ENCODE results near the gene SETD5. TPM values are rescaled to one million over a fixed set of nuclear protein-coding genes. Genes with fewer than 3 reads are reported as not detected.

SETD5 gene
- total and polyA plus RNA-seq, 2 experiments from 2014 or later = 143 to 172 TPM

GRCh38 chr3:9396301-9396631, 1.1 kb upstream of the SETD5 start:
- peaks cover 9% of the 10 kb centered on the region for H3K27me3 Mint-ChIP-seq (ENCODE audit: insufficient read depth, low read depth, poor library complexity)
- Histone ChIP-seq H3K79me2 (replicated peaks; ENCODE audit: insufficient read depth) (peaks cover 84% of the 10 kb centered on the region), H3K36me3 (ENCODE audit: insufficient read depth) (peaks cover 25% of the 10 kb centered on the region; the same call in 1 of the 2 replicates), H3K27ac (ENCODE audit: low read depth) (peak overlapping the region; percentile 91), H2AFZ (no peak overlapping the region), H3K4me1 (ENCODE audit: insufficient read depth) (peaks cover 29% of the 10 kb centered on the region), H3K9me2 (ENCODE audit: insufficient read depth) (no peaks in the 10 kb centered on the region), H3K27me3 (ENCODE audit: insufficient read depth) (no peaks in the 10 kb centered on the region), H3F3A (replicated peaks; ENCODE audit: low read depth) (peaks cover 5% of the 10 kb centered on the region; the same call in 1 of the 2 replicates), H4K20me1 (replicated peaks; ENCODE audit: insufficient read depth) (peaks cover 64% of the 10 kb centered on the region), H3K4me2 (peak overlapping the region; percentile 88), H3K4me3 (peak overlapping the region; percentile 83)
- peaks cover 67% of the 10 kb centered on the region for H3K36me3 Mint-ChIP-seq (ENCODE audit: low read depth)
- no peaks in the 10 kb centered on the region; the same call in 2 of the 3 replicates for H3K9me3 Mint-ChIP-seq
- H3K4me1 Mint-ChIP-seq = peaks cover 33% of the 10 kb centered on the region
- DNase-seq (ENCODE audit: low spot score) = peak; percentile 96
- TF ChIP-seq REST (IDR thresholded peaks at IDR 0.05; ENCODE audit: unreplicated experiment) (no peak), CREB1 (CRISPR knock-in tag; IDR thresholded peaks at IDR 0.05; ENCODE audit: low read depth) (peak; percentile 69; the same call in 1 of the 2 replicates), POLR2AphosphoS5 (IDR thresholded peaks at IDR 0.05; ENCODE audit: low read depth) (peak; percentile 58), EZH2phosphoT487 (IDR thresholded peaks at IDR 0.05; ENCODE audit: unreplicated experiment) (no peak)
- TF ChIP-seq, protein P1, sequence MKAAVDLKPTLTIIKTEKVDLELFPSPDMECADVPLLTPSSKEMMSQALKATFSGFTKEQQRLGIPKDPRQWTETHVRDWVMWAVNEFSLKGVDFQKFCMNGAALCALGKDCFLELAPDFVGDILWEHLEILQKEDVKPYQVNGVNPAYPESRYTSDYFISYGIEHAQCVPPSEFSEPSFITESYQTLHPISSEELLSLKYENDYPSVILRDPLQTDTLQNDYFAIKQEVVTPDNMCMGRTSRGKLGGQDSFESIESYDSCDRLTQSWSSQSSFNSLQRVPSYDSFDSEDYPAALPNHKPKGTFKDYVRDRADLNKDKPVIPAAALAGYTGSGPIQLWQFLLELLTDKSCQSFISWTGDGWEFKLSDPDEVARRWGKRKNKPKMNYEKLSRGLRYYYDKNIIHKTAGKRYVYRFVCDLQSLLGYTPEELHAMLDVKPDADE (IDR thresholded peaks at IDR 0.05) = no peak
- ATAC-seq = peak; percentile 63
- peak overlapping the region; percentile 95 for H3K4me3 Mint-ChIP-seq
- H3K27ac Mint-ChIP-seq = peak overlapping the region; percentile 98

DNA sequence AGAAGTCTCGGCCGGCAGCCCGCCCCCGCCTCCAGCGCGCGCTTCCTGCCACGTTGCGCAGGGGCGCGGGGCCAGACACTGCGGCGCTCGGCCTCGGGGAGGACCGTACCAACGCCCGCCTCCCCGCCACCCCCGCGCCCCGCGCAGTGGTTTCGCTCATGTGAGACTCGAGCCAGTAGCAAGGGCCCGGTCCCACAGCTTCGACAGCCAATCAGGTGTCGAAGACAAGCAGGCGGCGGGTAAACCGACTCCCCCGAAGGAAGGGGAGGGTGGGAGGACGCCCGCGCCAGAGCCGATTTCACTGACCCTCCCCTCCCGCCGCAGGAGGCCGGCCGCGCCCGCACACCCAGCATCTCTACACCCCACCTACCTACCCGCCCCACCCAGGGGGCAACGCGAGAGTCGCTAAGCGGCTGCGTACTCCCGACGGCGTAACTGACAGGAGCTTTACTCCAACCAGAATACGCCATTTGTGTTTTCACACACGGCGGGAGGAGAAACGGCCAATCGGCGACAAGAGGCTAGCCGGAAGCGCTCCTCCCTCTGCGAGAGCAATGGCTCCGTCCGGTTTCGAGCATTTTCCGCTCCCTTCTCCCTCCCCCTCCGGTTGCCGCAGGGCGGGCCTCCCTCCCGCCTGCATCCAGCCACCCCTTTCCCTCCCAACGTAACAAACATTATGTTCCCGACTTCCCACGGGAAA, 633 bp upstream of the SETD5 start:
- H3K9me3 Mint-ChIP-seq = no peaks in the 10 kb centered on the region; the same call in 2 of the 3 replicates

More for the DNA sequence above, 633 bp upstream of the SETD5 start:
- Histone ChIP-seq H3K4me3 (peak overlapping the region; percentile 83), H4K20me1 (replicated peaks; ENCODE audit: insufficient read depth) (peaks cover 62% of the 10 kb centered on the region), H3K27ac (ENCODE audit: low read depth) (peak overlapping the region; percentile 91), H2AFZ (no peak overlapping the region), H3K9me2 (ENCODE audit: insufficient read depth) (no peaks in the 10 kb centered on the region), H3K27me3 (ENCODE audit: insufficient read depth) (no peaks in the 10 kb centered on the region), H3K4me2 (peak overlapping the region; percentile 88), H3K4me1 (ENCODE audit: insufficient read depth) (peaks cover 34% of the 10 kb centered on the region), H3K79me2 (replicated peaks; ENCODE audit: insufficient read depth) (peaks cover 84% of the 10 kb centered on the region), H3F3A (replicated peaks; ENCODE audit: low read depth) (peaks cover 5% of the 10 kb centered on the region; the same call in 1 of the 2 replicates), H3K36me3 (ENCODE audit: insufficient read depth) (peaks cover 20% of the 10 kb centered on the region; the same call in 1 of the 2 replicates)
- peaks cover 9% of the 10 kb centered on the region for H3K27me3 Mint-ChIP-seq (ENCODE audit: insufficient read depth, low read depth, poor library complexity)
- H3K27ac Mint-ChIP-seq = peak overlapping the region; percentile 100
- peak; percentile 99 for DNase-seq (ENCODE audit: low spot score)
- peaks cover 62% of the 10 kb centered on the region for H3K36me3 Mint-ChIP-seq (ENCODE audit: low read depth)
- peak overlapping the region; percentile 95 for H3K4me3 Mint-ChIP-seq
- ATAC-seq = peak; percentile 75
- TF ChIP-seq, protein P2, sequence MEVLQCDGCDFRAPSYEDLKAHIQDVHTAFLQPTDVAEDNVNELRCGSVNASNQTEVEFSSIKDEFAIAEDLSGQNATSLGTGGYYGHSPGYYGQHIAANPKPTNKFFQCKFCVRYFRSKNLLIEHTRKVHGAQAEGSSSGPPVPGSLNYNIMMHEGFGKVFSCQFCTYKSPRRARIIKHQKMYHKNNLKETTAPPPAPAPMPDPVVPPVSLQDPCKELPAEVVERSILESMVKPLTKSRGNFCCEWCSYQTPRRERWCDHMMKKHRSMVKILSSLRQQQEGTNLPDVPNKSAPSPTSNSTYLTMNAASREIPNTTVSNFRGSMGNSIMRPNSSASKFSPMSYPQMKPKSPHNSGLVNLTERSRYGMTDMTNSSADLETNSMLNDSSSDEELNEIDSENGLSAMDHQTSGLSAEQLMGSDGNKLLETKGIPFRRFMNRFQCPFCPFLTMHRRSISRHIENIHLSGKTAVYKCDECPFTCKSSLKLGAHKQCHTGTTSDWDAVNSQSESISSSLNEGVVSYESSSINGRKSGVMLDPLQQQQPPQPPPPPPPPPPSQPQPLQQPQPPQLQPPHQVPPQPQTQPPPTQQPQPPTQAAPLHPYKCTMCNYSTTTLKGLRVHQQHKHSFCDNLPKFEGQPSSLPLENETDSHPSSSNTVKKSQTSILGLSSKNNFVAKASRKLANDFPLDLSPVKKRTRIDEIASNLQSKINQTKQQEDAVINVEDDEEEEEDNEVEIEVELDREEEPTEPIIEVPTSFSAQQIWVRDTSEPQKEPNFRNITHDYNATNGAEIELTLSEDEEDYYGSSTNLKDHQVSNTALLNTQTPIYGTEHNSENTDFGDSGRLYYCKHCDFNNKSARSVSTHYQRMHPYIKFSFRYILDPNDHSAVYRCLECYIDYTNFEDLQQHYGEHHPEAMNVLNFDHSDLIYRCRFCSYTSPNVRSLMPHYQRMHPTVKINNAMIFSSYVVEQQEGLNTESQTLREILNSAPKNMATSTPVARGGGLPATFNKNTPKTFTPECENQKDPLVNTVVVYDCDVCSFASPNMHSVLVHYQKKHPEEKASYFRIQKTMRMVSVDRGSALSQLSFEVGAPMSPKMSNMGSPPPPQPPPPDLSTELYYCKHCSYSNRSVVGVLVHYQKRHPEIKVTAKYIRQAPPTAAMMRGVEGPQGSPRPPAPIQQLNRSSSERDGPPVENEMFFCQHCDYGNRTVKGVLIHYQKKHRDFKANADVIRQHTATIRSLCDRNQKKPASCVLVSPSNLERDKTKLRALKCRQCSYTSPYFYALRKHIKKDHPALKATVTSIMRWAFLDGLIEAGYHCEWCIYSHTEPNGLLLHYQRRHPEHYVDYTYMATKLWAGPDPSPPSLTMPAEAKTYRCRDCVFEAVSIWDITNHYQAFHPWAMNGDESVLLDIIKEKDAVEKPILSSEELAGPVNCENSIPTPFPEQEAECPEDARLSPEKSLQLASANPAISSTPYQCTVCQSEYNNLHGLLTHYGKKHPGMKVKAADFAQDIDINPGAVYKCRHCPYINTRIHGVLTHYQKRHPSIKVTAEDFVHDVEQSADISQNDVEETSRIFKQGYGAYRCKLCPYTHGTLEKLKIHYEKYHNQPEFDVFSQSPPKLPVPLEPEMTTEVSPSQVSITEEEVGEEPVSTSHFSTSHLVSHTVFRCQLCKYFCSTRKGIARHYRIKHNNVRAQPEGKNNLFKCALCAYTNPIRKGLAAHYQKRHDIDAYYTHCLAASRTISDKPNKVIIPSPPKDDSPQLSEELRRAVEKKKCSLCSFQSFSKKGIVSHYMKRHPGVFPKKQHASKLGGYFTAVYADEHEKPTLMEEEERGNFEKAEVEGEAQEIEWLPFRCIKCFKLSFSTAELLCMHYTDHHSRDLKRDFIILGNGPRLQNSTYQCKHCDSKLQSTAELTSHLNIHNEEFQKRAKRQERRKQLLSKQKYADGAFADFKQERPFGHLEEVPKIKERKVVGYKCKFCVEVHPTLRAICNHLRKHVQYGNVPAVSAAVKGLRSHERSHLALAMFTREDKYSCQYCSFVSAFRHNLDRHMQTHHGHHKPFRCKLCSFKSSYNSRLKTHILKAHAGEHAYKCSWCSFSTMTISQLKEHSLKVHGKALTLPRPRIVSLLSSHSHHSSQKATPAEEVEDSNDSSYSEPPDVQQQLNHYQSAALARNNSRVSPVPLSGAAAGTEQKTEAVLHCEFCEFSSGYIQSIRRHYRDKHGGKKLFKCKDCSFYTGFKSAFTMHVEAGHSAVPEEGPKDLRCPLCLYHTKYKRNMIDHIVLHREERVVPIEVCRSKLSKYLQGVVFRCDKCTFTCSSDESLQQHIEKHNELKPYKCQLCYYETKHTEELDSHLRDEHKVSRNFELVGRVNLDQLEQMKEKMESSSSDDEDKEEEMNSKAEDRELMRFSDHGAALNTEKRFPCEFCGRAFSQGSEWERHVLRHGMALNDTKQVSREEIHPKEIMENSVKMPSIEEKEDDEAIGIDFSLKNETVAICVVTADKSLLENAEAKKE (CRISPR knock-in tag; IDR thresholded peaks at IDR 0.05) = no peak
- TF ChIP-seq, protein P1 (IDR thresholded peaks at IDR 0.05) = peak; percentile 35; the same call in 1 of the 2 replicates
- TF ChIP-seq POLR2AphosphoS5 (IDR thresholded peaks at IDR 0.05; ENCODE audit: low read depth) (peak; percentile 22), CREB1 (CRISPR knock-in tag; IDR thresholded peaks at IDR 0.05; ENCODE audit: low read depth) (peak; percentile 88)
- H3K4me1 Mint-ChIP-seq = peaks cover 36% of the 10 kb centered on the region

All from GM23338 (cell line).